Frontal cortex (tissue), 4 donors: ENCODE measurements around the gene LCLAT1. TPM values are rescaled to one million over a fixed set of nuclear protein-coding genes. Genes with fewer than 3 reads are reported as not detected.

Experiments used
- DNase-seq, 2 donors: peaks; one replicate each; pipeline ENCODE4 v3.0.0; 2012; ENCODE audit warnings: low spot score in 2 of 2
- FAIRE-seq: peaks from 2 replicates; lab custom pipeline; 2012; peaks lifted over from hg19 to GRCh38; lab: Jason Lieb, UNC
- total RNA-seq: library from RNA; depleted of rRNA; stranded (reverse); fragments of >200 nt; gene quantifications from one replicate; pipeline ENCODE4 v1.2.3, GENCODE V29; 2014
- donor health status: control.
- donor health status: control.
- donor health status: control.

Gene LCLAT1
- 23.6 TPM for total RNA-seq

DNA sequence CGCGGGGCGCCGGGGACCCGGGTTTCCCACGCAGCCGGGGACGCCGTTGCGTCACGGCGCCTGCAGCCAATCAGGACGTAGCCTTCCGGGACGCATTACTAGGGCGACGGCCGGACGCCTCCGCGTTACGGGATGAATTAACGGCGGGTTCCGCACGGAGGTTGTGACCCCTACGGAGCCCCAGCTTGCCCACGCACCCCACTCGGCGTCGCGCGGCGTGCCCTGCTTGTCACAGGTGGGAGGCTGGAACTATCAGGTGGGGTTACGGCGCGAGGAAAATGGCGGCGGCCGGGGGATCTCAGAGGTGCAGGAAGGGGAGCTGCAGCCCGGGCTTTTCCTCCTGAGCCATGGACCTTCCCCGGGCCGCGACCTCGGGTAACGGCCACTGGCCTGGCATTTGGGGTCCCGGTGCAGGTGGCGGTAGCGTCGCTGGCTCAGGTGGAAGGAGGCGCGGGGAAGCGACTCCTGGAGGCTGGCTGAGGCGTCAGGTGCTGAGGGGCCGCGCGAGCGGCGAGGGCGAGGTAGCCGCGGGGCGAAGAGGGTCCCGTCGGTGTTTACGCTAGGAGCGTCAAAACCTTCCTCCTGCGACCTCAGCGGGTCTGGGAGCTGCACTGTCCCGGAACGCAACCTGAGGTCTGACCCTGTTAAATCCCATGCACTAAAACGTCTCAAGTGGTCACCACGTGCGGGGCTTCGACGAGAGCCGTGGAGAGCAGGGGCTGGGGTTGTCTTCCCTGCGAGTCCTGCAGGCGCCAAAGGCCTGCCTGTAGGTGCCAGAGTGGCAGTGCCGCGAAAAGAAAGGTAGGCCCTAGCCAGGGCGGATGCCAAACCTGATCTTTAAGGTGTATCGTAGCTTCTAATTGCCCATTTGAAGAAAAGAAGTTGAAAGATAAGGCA is at the start of gene LCLAT1:
TSS of gene LCLAT1 (plus strand) at position 98 of the 897 bp plus-strand sequence. CDS start 78,345 bp downstream, outside the sequence.
- FAIRE-seq (no peak), DNase-seq (peak; percentile 57 to 79)

DNA sequence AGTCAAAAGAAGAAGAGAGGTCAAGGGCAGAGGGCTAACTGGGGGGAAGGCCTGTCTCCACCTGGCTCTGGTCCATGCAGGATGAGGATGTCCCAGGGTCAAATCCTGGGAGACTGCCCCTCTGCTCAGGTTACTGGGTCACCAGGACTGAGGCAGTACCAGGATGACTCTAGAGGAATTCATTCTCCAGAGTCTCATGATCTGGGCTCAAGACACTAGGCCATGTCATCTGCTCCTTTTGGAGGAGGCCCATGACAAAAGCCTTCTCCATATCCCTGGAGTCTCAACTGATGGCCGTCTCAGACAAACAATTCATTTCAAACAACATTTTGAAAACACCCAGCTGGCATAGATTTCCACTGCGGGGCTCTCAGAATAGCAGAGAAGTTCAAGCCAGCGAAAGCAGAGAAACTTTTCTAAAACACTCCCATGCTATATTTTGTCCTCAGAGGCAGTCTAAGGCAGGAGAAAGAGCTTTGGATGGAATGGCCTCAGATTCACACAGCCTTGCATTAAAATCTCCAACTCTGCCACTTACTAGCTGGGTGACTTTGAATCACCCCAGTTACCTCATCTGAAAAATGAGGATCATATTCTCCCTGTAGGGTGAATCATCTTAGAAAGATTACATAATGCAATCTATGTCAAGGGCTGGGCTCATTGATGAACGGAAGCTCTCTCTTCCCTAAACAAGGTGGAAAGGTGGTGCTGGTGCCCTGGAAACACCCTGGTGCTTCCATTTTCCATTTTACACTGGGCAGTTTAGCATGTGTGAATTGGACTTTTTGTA is 48.8 kb upstream of the LCLAT1 start:
- no peak for FAIRE-seq
- no peak for DNase-seq

DNA sequence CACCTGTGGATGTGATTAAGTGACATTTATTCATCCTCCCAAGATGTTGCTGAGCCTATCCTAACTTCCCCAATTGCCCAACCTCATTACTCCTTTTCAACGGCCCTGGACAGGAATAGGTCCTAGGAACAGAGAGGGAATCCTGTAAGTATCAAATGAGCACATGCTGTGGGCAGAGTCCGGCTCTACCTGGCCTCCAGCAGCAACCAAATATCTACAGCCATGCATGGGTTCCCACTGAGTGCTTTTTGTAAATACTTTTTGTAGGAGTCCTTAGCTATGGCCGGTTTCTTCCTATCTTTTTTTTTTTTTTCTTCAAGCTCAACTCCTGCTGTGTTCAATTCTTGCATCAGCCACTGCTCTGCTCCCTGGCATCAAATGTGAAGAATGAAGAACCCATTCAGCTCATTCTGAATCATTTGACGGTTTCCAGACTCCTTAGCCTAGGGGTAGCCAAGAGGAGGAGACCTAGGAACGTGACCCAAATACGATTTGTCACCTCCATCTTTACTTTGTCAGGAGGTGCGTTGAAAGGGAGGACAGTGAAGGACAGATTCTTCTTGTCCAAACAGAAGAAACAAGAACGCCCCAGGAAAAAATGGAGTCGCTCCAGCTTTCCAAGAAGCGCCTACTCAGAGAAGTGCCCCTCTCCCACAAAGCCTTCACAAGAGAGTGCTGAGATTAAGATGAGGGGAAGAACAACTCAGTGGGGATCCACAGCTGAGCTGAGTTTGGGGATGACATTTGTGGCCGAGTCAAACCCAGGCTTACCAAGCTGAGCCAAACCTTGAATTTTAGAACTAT is 46.7 kb upstream of the LCLAT1 start:
- no peak for DNase-seq
- no peak for FAIRE-seq

DNA sequence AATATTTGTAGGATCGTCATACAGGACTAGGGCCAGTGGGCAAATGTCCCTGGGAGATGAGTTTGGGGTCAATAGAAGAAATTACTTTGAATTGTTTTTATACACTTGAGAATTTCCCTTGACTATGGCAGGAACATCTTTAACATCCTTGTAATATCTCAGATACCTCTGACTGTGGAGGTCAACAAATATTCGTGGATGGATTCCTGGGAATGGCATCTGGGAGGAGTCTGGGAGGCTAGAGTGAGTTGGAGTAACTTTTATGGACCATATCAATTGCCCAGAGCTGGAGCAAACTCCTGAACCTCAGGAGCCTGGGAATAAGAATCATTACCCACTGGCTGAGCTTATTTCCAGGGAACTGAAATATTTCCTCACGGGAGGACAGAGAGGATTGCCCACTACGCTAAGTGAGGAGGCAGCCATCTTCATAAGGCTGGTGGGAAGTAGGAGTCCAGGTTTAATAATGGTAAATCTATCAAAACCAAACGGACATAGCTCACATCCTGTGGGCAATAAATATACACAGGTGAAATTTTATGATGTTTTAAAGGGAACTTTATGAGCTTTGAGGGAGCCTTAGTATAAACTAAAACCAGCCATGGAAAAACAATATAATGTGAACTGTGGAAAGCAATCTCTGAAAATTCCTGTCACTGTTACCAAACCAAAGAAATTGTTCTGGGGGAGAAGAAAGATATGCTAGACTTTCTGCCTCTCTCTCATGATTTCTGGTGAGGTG is 44.4 kb upstream of the LCLAT1 start:
- DNase-seq, result no peak
- no peak for FAIRE-seq

DNA sequence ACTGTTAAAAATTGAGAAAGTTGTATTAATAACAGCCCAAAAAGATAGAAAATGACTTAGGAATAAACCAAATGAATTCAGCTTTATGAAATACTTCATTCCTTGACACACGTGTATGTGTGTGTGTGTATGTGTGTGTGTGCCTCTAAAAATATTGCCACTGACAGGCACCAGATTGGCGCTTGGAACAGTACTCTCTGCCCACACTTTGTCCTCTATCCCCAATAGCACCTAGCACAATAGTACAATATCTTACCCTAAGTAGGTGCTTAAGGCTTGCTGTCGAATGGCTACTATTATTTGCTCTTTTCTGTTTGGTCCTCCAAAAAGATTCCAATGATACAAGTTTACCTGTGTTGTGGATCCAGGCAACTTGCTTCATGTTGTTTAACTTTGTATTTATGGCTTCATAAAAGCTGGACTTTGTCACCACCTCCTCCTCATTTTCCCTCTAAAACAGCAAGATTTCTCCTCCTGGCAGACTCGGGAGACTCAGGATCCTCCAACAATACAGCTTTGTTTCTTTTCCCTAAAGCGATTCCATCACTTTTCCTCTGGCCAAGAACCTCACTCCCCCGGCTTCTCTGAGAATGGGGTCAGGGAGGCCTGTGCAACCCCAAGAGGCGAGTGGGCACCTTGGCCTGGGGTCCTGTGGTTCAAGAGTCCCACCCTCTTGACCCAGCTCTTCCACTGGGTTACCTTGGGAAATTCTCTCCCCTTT is 43.3 kb upstream of the LCLAT1 start:
- DNase-seq (no peak), FAIRE-seq (no peak)

DNA sequence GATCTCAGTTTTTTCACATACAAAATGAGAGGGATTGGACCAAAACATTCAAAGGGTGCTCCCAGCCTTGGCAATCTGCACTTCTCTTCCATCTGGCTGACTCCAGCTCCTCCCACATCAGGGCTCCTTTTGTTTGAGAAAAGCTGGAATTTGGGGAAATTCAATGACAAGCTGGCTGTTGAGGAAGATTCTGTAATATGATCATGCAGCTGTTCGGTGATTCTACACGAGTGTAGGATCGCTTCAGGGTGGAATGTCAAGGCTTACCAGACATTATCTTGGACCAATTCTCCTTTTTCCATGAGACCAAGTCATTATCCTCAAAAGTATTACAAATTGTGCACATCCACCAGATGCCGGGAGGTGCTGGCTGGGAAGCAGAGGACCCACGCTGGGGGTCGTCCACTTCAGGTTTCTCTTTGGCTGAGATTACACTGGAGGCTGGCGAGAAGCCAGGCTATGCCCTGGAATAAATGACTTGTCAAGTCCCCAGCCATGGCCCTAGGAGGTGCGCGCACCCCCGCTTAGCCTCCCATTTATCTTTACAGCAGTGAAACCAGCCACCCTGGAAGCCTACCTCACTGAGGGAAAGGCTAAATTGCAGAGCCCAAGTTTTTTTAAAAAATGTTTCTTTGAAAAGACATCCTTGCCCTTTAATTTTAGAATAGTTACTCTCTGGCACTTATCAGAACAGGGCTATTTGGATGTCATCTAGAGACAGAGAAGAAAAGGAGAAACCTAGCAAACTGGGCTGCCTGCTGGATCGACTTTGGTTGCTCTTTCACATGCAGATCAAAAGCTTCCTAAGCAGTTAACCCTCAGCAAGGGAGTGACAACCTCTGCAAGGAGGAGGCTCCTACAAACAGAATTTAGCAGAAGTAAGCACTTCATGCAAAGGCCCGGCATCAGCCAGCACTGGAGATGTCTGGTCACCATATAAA is 42.5 kb upstream of the LCLAT1 start:
- FAIRE-seq, result no peak
- DNase-seq, result no peak

DNA sequence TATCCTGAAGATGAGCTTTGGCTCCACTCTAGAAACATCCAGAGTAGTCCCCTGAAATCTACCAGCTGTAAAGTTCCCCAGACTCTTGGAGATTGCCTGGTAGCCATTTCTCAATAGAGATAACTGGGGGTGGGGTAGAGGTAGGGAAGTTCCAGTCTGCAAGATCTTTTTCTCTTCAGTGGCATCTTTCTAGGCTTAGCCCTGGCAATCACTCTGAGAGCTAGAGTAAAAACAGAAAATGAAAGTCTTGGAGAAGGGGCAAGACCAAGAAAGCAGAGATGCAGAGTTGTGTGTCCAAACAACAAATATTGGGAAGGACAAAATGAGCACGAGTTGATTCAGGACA is 41.8 kb upstream of the LCLAT1 start:
- DNase-seq, result no peak
- no peak for FAIRE-seq

DNA sequence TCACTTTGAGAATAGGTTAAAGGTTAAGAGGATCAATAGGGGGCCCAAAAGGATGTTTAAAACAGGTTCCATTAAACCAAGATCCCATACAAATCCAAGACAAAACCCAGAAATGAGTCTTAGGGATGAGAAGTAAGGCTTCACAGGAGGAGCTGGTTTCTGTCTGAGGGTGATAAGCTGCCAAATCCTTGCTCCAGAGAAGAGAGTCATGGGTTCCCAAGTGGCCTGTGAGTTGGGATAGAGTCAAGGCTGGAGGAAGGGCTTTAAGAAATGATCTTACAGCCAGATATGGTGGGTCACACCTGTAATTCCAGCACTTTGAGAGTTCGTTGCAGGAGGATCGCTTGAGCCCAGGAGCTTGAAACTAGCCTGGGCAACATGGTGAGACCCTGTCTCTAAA is 40.2 kb upstream of the LCLAT1 start:
- no peak for FAIRE-seq
- DNase-seq, result no peak

DNA sequence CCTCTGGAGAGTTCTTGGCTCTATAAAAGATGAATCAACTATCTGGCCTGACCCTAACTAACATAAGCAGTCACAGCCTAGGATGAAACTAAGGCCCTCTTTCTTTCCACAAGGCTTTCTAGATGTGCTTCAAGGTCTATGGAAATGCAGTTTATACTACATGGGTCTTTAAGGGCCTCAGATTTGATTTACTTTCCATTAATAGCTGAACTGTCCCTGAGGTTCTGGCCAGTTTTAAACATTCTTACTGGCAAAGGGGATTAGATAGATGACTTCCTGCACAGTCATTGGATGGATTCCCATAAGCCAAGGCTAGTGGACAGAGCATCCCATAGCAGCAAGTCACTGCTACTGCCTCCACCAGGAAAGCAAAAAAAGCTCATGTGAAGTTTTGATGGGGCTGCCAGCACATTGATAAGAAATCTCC is 38.1 kb upstream of the LCLAT1 start:
- DNase-seq (no peak), FAIRE-seq (no peak)

DNA sequence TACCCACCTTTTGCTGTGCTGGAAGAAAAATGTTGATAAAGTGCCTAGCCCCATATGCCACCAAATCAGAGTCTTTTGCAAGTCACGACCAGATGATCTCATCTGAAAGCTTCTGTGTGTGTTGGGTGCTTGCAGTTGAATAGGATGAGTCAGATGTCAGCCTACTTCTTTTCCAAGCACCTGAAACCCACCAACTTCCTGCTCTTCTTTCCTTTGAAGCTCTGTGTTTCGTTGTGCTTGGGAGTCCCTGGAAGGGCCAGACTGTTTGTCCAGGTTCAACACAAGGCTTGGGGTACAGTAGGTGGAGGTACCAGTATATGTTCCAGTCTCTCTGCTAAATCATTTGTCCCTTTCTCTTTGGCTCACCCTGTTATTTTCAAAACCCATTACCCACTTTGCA is 36.8 kb upstream of the LCLAT1 start:
- FAIRE-seq (no peak), DNase-seq (no peak)

DNA sequence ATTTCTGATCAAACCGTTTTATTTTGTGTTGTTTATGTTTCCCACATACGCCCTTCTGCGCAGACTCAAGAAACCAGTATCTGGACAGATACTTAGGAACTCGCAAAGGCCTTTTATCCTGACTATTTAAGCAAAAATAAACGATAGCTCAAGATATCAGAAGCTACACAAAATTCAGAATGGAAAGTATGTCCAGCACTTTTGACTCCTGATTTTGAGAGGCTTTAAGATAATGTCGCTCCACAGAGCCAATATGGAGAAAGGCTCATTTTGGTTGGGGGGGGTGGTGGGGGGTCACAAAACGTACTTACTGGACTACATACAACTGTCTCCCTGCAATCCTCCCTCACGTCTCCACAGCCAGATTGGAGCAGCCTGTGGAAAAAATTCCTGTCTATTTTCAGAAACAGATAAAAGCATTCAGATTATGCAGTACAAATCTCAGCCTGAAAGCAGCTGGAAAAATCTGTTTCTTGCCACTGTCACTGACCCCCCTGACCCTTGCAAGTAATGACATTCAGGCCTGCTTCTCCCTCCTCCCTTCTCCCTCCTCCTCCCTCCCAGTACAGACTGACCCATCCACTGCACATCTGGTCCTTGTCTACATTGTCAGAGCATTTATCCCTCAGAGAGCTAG is 34.9 kb upstream of the LCLAT1 start:
- FAIRE-seq (no peak), DNase-seq (no peak)

DNA sequence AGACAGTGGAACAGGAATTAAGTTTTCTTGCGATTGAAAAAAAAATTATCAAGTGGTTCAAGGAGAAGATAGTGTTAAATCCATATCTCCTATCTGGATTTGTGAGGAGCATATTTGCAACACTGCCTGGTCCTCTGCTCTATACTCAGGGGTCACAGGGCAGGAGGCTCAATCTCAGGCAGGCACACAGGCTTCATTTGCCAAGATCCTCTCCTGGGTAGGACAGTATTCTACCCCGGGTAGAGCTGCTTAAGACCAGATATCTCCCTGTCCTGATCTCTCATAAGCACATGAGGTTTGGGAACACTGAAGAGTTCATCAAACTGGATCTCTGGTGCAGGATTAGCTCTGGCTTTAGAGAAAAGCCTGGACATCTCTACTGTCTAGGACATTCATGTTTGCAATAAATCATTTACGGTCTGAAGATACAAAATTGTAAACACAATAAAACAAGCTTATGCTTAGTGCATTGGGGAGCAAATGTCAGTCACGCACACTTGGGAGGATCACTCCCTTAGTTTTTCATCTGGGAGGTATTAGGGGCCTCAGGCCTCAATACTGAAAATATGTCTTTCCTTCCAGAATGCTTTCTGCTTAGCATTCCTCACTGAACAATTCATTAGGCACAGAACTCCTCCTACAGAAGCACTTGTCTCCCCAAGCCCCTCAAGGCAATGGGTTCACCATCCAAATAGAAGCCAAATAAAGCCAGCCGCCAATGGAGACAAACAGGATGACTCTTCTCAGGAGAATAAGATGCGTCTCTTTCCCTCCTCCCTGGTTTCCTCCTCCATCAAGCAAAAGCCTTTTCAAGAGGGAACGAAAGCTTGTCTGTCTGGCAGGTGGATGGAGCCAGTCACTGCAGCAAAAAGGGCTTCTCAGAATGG is 34.1 kb upstream of the LCLAT1 start:
- FAIRE-seq, result no peak
- DNase-seq, result no peak

DNA sequence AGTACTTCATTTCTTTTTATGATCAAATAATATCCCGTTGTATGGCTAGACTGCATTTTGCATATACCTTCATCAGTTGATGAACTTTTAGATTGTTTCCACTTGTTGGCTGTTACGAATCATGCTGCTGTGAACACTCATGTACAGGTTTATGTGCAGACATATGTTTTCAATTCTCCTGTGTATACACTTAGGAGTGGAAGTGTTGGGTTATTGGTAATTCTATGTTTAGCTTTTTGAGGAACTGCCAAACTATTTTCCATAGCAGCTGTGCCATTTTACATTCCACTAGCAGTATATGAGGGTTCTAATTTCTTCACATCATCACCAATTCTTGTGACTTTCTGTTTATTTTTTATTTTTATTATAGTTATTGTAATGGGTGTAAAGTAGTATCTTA is 32.1 kb upstream of the LCLAT1 start:
- FAIRE-seq (no peak), DNase-seq (no peak)

DNA sequence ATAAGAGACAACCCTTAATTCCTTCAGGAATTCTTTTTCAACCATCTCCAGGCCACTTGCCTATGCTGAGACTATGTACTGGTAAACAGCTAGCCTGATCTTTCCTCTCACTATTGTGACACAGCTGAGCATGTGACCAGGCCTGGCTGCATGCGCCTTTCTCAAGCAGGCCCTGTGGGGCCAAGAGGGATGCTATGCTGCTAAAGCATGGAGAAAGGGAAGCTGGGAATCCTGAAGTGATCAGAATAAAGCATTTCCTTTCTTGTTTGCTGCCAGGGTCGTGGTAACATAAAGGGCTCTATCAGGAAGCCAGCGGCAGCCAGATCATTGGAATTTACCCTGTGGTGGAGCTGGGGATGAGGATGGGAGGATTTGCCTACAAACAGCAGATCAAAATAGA is 29.8 kb upstream of the LCLAT1 start:
- DNase-seq (no peak), FAIRE-seq (no peak)

DNA sequence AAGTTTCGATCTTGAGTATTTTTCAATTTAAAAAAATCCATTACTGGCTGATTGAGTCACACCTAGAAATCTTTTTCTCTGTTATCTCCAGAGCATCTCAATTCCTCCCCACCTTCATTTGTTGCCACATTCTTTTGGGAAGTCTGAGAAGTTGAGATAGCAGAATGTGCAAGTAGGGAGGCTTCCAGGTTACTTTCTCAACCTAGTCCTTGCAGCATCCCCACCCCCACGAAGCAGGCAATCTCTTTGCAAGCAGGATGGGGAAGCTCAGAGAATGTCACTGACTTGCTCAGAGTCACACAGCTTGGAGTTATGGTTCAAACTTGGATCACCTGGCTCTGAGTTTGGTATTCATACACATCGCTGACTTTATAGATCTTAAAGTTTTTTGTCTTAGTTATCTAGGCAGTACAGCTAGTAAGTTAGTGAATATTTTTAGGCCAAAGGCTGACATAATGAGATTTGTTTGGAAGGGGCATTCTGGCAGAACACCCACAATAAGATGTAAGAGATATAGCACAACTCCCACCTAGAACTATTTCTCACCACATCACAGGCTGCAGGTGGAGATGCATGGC is 25.9 kb upstream of the LCLAT1 start:
- FAIRE-seq, result no peak
- DNase-seq, result no peak
